HG03342 (cell line): ENCODE data around the gene HTT.
"Not testable (repeated sequence)": the region's sequence is repeated elsewhere in the genome, so short reads cannot be mapped to it uniquely, and the experiment has no call there.

ENCODE experiments used
- ATAC-seq: cut with Tn5 transposase; IDR thresholded peaks from one replicate; pipeline ENCODE4 v1.9.1; 2021; ENCODE audit warnings: mild to moderate bottlenecking, moderate library complexity; ENCODE audit not compliant: unreplicated experiment

HTT gene

DNA sequence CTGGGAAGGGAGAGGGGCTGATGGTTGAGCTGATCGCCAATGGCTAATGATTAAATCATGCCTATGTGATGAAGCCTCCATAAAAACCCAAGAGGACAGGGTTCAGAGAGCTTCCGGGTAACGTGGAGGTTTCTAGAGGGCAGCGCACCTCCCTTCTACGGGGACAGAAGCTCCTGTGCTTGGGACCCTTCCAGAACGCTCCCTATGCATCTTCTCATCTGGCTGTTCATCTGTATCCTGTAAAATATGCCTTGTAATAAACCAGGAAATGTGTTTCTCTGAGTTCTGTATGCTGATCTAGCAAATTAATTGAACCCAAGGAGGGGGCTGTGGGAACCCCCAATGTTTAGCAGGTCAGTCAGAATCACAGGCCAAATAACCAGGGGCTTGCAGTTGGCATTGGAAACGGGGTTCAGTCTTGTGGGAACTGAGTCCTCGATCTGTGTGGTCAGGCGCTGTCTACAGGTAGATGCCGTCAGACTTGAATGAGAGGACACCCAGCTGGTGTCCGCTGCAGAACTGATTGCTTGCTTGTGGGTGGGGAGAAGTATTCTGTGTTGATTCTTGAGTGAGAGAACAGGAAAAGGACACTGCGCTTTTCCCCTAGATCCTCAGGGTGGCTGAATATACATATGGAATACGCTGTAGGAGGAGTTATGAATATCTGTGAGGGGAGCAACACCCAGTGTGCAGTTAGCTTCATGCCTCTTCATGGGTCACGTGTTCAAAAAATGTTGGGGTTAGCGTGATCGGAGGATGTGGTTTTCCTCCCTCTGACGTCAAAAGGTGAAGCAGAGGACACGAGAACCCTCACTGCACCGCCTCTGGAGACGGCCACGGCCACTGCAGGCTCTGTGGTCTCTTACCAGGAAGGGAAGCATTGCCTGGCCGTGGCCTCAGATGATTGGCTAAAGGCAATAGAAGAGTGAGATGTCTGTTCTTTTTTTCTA, 29.3 kb upstream of the HTT start:
- ATAC-seq, result no peak

DNA sequence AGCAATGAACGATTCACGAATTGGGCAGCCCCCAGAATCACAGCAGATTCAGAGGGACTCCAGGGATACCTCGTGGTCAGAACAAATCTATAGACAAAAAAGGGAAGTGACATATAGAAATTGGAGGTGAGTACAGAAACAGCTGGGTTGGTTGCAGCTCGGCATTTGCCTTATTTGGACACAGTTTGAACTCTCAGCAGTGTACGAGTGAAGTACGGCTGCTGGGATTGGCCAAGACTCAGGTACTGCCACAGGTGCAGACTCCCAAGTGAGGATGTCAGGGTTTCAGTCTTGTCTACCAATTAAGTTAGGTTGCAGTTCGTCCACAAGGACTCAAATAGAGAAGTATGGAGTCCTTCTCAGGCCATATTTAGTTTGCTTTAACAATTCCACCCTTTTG, 28.3 kb upstream of the HTT start:
- no peak for ATAC-seq

DNA sequence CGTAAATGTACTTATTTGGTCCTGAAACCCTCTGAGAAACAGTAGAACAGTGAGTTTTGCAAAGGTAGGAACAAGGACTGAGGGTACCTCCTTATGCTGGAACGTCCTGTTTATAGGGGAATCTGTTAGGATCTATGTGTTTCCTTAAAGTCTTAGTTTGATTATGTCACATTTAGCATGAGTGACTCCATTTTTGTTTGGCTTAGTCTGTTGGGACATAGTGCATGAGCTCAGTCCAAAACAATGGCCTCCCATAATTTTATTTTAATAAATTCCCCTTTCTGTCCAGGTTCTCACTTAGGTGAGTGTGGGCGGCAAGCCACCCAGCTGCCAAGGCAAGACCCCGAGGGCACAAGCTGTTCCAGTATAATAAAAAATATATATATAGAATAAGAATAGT, 27.9 kb upstream of the HTT start:
- ATAC-seq, result no peak

DNA sequence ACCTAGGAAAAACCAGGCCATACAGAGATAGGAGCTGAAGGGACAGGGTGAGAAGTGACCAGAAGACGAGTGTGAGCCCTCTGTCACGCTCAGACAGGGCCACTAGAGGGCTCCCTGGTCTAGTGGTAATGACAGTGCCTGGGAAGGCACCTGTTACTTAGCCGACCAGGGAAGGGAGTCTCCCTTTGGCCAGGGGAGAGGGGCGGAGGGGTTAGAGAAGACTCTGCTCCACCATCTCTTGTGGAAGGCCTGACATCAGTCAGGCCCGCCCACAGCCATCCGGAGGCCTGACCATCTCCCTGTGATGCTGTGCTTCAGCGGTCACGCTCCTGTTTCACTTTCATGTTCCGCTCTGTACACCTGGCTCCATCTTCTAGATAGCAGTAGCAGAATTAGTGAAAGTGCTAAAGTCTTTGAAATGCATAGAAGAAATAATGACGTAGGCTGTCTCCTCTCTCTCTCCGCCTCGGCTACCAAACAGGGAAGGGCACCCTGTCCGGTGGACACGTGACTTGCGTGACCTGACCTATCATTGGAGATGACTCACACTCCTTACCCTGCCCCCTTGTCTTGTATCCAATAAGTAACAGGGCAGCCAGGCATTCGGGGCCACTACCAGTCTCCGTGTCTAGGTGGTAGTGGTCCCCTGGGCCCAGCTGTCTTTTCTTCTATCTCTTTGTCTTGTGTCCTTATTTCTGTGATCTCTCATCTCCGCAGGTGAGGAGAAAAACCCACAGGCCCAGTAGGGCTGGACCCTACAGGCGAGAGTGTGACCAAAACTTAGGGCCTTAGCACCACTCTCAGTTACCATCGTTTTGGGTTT, 26.8 kb upstream of the HTT start:
- peak; percentile 86 for ATAC-seq

DNA sequence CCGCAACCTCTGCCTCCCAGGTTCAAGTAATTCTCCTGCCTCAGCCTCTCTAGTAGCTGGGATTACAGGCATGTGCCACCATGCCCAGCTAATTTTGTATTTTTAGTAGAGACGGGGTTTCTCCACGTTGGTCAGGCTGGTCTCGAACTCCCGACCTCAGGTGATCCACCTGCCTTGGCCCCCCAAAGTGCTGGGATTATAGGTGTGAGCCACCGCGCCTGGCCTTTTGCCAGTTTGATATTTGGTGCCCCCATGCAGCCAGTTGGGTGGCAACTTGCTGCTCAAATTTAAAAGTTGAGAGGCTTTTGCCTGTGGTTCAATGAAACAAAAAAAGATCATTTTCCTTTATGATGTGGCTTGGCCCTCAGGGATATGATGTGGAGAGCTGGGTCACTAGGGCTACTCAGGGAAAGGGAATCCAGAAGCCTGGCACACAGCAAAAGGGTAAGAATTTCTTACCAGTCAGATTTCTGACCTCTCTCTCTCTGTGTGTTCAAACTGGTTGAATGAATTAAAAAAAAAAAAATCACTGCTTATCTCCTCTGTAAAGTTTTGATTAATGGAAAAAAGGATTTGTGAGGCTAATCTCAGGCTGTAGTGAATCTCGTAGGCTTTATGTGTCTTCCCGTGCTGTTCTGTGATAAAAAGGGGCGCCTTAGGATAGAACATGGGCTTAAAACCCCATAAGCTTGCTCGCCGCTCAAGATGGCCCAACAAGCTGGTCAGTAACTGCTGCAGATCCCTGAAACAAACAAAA, 23.2 kb upstream of the HTT start:
- not testable (repeated sequence) for ATAC-seq

DNA sequence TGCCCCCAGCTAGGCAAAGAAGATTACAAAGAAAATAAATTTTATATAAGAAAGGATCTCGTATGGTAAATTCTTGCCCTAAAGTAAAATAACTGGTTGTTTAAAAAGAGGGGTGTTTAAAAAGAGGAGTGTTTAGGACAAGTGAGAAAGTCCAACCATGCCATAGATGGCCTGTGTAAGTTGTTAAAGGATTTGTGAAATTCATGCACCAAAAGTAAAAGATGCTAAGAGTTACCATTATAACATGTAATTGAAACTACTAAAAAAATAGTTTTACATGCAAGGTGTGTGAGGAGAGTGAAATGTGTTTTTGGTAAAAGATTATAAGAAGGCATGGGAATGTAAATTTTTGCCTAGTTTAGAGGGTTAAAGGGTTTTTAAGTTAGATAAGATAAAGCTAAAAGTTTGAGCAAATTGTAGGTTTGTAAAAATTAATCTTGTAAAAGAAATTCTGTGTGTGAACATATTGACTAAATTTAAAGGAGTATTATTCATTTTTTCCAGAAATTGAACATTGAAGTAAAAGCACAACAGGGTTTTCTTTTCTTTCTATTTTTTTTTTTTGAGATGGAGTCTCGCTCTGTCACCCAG, 20.2 kb upstream of the HTT start:
- no peak for ATAC-seq

DNA sequence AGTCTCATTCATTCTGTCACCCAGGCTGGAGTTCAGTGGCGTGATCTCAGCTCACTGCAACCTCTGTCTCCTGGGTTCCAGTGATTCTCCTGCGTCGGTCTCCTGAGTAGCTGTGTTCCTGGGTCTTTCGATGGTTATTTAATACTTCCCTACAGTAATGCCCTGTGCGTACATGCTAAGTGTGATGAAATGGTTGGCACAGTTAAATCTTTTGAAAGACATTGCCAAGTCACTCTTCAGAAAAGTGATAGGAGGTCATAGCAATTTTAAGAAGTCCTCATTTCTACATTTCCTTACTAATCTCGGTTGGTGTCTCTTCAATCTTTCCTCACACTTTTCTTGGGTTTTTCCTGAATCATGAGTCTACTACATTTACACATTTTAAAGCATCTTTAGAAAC, 14.5 kb upstream of the HTT start:
- no peak for ATAC-seq

DNA sequence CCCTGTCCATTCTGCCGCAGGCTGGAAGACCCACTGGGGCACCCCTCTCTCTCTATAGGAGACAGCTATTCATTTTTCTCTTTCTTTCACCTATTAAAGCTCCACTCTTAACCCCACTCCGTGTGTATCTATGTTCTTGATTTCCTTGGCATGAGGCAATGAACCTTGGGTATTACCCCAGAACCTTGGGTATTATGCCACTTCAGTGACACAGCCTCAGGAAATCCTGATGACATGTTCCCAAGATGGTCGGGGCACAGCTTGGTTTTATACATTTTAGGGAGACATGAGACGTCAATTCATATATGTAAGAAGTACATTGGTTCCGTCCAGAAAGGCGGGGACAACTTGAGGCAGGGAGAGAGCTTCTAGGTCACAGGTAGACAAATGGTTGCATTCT, 13.5 kb upstream of the HTT start:
- ATAC-seq, result no peak

DNA sequence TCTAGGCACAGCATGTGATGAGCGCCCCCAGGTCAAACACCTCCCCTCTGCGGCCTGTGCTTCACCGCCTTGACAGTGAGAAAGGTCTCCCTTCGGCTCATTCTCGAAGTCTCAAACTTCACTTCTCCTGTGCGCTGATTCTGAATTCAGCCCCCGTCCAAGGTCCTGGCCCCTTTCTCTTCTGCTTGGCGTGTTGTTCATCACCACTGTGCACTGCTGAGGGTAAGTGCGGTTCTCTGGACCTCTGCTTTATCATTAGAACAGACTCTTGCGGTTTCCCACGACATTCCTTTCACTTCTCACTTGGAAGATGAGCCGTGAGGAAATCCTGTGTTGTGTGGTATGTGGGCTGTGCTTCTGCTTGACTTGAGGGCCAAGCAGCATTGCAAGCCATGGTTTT, 12.0 kb upstream of the HTT start:
- ATAC-seq, result no peak

DNA sequence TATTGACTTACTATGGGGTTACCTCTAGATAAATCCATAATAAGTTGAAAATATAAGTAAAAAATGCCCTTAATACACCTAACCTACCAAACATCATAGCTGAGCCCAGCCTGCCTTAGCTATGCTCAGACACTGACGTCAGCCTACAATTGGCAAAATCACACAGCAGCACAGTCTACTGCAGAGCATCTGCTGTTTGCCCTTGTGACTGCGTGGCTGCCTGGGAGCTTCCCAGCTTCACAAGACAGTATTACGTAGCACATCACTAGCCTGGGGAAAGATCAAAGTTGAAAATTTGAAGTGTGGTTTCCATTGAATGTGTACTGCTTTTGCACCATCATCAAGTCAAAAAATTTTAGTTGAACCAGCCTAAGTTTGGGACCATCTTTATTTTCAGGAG, 8.9 kb upstream of the HTT start:
- ATAC-seq, result no peak

DNA sequence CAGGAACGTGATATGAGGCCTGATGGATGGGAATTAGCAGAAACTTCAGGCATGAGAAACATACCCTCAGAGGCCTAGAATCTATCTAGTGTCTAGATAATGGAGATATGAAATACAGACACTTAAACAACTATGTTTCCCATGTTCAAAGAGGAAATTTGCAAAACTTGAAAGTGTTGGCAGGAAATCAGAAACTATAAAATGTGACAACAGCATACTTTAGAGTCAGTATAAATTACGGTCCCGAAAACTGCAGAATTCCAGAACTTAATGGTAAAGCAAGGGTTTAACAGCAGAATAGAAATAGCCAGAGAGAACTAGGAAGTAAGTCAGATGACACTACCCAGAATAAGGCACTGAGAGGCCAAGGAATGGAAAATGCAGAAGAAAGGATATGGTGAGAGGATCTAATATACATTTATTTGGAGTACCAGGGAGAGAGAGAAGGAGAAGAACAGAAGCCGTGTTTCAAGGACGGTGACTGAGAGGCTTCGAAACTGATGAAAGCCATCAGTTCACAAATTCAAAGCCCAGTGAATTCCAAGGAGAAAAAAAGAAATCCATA, 7.6 kb upstream of the HTT start:
- ATAC-seq, result no peak

DNA sequence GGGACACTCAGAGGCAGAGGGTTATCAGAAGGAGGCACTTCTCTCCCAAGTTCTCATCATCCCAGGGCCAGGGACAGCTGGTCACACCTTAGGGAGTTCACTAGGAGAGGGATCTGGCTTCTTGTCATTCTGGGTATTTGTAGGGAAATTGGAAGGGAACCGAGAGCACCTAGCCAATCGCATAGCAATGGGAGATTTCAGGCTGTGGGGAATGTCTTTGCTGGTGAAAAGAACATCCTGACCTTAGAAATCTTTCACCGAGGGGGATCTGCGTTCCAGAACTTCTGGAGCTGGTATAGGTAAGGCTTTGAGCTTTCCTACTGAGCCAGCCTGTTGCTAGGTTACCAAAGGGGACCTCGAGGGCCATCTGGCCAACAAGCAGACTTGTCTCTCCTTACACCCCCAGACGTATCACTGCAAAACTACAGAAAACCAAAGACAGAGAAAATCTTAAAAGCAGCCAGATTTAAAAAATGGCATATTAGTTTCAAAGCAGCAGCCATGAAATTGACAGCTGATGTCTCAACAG, 6.9 kb upstream of the HTT start:
- ATAC-seq, result no peak

DNA sequence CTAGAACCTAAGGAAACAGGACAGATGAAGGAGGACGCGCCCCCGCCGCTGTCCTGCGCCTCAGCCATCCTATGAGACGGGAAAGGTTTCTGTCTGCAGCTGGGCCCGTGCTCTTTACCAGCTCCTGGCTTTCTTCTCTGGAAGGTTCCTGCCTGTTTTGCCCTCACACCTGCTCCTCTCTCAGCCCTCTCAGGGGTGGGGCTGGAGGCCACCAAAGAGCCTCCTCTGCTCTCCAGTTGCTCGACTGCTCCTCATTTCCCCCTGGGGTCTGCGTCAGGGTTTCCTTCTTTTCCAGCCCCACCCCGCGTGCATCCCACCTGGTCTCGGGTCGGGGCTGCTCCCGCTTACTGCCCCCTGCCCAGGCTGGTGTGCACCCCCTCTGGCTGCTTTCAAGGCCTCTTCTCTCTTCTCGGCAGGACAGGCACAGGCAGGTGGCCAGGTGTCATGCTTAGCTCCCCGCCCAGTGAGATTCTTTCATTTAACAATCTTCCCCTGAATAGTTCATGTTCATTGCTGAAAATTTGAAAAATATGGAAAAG, 4.8 kb upstream of the HTT start:
- ATAC-seq, result no peak

DNA sequence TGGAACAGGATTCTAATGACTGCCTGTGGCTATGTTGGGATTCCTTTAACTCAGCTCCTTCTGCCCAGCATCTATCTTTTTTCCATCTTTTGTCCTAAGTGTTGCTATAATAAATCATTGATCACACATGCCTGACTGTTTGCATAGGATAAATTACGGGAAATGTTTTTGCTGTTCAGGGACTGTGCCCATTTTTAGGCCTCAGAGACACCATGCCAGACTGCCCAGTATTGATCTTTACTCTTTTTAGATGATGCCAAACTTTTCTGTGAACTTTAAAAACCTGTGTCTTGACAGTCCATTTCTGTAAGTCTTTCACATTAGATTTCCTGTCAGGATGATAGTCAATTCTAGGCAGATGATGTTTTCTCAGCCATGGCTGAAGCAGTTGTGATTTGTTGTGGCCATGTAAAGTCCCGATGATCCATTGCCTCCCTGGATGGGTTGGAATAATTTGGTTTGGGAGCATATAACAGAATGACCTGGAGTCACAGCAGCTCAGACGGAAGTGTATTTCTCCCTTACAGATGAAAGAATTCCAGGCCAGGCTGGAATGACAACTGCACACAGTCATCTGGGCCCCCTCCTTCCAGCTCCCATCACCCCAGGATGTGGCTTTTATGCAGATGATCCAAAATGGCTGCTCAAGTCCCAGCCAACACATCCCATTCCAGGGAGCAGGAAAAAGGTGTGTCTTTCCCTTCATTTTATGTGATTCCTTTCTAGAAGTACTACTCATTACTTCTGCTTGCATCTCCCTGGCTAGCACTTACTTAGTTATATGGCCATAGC, 3.6 kb upstream of the HTT start:
- no peak for ATAC-seq

DNA sequence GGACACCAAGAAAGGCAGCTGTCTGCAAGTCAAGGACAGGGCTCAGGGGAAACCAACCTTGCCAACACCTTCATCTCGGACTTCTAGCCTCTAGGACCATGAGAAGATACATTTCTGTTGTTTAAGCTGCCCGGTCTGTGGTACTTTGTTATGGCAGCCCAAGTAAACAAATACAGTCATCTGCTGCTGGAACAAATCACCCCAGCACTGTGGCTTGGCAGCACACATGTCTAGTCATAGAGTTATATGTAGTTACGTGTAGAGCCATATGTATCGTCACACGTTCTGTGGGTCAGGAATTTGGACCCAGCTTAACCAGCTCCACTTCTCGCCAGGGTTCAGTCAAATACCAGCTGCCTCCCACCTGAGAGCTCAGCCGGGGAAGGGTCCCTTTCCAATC, 2.7 kb upstream of the HTT start:
- ATAC-seq, result no peak

DNA sequence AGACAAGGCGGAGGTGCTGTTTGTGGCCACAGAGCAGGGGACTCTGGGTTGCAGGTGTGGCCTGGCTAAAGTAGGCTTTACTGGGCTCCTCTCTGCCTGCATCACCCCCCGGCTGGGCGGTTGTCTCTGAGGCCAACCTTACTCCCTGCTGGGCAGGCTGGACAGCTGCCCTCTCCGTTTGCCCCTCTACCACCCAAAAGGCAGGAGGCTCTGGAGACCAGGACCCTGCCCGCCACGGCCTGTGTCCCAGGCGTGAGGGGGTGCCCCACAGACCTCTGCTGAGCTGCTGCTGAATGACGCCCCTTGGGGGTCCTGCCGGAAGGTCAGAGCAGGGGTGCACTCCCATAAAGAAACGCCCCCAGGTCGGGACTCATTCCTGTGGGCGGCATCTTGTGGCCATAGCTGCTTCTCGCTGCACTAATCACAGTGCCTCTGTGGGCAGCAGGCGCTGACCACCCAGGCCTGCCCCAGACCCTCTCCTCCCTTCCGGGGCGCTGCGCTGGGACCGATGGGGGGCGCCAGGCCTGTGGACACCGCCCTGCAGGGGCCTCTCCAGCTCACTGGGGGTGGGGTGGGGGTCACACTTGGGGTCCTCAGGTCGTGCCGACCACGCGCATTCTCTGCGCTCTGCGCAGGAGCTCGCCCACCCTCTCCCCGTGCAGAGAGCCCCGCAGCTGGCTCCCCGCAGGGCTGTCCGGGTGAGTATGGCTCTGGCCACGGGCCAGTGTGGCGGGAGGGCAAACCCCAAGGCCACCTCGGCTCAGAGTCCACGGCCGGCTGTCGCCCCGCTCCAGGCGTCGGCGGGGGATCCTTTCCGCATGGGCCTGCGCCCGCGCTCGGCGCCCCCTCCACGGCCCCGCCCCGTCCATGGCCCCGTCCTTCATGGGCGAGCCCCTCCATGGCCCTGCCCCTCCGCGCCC, 1.1 kb upstream of the HTT start:
- ATAC-seq, result peak; percentile 23

DNA sequence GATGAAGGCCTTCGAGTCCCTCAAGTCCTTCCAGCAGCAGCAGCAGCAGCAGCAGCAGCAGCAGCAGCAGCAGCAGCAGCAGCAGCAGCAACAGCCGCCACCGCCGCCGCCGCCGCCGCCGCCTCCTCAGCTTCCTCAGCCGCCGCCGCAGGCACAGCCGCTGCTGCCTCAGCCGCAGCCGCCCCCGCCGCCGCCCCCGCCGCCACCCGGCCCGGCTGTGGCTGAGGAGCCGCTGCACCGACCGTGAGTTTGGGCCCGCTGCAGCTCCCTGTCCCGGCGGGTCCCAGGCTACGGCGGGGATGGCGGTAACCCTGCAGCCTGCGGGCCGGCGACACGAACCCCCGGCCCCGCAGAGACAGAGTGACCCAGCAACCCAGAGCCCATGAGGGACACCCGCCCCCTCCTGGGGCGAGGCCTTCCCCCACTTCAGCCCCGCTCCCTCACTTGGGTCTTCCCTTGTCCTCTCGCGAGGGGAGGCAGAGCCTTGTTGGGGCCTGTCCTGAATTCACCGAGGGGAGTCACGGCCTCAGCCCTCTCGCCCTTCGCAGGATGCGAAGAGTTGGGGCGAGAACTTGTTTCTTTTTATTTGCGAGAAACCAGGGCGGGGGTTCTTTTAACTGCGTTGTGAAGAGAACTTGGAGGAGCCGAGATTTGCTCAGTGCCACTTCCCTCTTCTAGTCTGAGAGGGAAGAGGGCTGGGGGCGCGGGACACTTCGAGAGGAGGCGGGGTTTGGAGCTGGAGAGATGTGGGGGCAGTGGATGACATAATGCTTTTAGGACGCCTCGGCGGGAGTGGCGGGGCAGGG, 568 bp downstream of the HTT start:
- no peak for ATAC-seq

DNA sequence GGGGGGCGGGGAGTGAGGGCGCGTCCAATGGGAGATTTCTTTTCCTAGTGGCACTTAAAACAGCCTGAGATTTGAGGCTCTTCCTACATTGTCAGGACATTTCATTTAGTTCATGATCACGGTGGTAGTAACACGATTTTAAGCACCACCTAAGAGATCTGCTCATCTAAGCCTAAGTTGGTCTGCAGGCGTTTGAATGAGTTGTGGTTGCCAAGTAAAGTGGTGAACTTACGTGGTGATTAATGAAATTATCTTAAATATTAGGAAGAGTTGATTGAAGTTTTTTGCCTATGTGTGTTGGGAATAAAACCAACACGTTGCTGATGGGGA, 1.1 kb downstream of the HTT start:
- no peak for ATAC-seq
